ENCODE data around the gene PRRC2A.

The PRRC2A gene

DNA sequence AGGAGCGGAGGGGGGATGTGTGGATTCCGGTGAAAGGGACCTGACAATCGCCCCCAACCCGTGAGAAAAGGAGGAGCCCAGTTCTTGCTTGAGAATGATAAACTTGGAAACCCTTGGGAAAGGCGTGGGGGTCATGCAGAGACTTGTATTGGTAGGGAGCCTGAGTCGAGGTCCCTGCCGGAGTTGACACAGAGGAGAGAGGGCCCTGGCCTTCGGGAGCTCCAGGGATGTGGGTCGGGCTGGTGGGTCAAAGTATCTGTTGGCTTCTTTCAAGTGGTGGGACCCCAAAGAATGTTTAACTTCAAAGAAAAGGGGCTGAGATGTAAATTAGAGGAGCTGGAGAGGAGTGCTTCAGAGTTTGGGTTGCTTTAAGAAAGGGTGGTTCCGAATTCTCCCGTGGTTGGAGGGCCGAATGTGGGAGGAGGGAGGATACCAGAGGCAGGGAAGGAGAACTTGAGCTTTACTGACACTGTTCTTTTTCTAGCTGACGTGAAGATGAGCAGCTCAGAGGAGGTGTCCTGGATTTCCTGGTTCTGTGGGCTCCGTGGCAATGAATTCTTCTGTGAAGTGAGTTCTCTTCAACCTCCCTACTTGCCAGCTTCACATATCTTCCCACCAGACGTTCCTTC is 45.9 kb downstream of the PRRC2A start:
- DNase-seq (ENCODE audit: low read depth), result no peak

DNA sequence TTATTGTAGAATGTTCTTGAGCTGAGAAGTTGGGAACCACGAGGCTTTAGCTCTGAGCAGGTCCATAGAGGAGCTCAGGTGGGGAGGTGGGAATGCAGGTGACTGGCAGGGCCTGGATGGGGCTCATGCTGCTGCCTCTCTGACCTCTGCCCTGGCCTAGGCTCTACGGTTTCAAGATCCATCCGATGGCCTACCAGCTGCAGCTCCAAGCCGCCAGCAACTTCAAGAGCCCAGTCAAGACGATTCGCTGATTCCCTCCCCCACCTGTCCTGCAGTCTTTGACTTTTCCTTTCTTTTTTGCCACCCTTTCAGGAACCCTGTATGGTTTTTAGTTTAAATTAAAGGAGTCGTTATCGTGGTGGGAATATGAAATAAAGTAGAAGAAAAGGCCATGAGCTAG is 49.2 kb downstream of the PRRC2A start, which contains the start of gene LY6G5B:
Gene LY6G5B (plus strand): TSS at position 301 of the 400 bp plus-strand sequence. CDS start 975 bp downstream, outside the sequence.
- DNase-seq (ENCODE audit: low read depth), result no peak

DNA sequence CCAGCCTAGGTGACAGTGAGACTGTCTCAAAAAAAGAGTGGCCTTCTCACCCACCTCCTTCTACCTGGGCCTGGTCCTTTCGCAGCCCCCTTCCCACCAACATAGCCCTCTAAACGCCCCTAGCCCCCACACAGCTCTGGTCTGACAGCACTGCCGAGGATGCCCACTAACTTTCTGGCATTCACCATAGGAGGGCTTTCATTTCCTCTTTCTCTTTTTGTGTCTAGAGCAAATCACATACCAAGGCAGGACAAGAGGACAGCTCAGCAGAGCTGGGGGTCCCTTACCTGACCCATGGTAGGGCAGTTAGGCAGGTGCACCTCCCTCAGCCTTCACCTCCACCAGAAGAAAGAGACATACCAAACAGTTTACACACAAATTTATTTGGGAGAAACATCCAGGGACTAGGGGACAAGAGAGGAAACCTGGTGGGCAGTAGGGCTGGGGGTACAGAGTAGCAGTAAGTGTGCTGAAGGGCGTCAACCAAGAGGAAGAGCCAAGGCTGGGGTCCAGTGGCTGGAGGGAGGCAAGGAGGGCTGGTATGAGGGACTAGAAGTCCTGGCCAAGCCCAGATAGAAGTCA is 55.9 kb downstream of the PRRC2A start:
- DNase-seq (ENCODE audit: low read depth), result no peak

DNA sequence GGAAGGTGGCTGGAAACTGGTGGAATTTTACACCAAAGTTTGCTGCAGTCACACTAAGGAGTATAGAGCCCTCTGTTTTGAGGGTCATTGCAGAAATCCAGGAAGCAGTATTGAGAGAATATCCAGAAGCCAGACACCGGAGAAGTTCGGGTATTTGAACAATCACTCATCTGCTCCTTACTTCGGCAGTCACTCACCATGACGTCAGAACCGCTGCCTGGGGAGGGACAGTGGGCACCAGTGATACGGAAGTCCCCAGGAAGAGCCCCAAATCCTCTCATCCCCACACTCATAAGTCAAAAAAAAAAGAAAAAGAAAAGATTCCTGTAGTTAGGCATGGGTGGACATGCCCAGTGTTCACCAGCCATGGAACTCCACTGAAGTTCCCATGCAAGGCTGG is 56.4 kb downstream of the PRRC2A start:
- DNase-seq (ENCODE audit: low read depth), result no peak

DNA sequence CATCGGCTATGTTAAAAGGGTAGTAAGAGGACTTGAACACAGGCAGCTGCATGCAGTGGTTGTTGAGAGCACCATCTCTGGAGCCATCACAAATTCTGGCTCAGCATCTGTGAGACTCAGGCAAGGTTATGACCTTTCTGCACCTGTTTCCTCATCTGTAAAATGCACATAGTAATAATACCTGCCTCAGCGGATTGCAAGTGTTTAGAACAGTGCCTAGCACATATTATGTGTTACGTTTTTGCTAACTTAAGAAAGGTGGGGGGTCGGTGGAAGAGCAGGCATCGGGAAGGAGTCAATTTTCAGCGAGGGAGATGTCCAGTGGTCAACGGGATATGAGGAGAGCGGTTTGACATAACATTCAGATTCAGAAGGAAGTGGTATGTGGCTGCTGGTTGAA is 57.4 kb downstream of the PRRC2A start:
- DNase-seq (ENCODE audit: low read depth), result no peak

DNA sequence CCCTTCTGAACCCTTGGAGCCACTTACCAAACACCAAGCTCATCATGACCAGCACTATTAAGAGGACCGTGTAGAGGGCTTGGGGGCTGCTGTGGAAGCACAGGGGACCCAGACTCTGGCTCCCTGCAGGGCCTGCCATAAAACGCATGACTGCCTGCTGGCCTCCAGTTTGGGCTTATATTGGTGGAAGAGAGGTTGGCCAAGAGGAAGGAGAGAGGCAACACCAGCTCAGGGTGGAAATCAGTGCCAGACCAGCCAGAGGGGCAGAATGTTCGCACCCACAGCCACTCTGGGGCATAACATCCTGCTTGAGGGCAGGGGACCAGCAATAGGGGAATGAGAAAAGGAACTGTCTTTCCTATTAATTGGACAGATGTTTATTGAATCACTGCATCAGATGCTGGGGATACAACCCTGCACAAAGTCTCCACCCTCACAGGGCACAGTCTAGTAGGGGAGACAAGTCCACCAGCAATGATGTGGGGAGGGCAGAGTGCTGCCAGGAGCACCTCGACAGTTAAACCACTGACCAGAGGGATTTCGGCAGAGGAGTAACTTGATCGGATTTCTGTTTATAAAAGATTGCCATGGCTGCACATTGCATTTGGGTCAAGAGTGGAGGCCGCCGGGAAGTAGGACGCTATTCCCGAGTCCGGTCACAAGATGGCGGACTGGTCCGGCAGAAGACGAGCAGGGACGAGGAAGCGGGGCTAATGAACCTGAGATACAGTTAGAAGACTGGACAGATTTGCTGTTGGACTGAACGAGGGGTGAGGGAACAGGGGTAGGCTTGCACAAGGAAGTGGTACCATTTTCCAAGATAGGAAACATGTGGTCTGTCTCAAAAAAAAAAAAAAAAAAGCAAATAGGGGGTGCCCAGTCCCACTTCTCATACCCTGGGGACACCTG is 60.0 kb downstream of the PRRC2A start, which contains the start of gene LY6G5C:
Gene LY6G5C (minus strand): TSS at position 842 of the 909 bp plus-strand sequence. CDS start 694 bp downstream, at position 148.
- peak; percentile 95 for DNase-seq (ENCODE audit: low read depth)

DNA sequence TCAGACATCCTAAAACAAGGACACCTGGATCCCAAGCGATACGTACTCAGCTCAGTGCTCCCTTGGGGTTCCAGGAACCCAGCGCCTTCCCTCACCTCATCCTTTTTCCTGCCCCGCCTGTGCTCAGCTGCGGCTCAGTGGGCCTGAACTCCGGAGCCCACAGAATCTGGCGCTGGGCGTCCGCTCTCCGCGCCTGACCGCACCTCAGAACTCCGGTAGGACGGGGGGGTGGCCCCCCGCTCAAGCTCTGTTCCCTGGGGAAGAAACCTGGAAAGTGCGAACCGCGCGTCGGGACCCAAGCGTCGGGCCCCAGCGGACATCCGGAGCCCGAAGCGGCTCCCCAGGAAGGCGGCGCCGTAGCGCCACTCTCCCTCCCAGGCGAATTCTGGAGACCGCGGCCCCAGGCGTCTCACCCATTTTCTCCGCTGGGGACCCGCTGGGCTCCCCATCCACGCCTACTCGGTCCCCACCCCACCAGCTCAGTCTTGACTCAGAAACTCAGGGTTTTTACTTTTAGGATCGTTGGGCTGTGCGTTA is 60.7 kb downstream of the PRRC2A start:
- DNase-seq (ENCODE audit: low read depth), result no peak

DNA sequence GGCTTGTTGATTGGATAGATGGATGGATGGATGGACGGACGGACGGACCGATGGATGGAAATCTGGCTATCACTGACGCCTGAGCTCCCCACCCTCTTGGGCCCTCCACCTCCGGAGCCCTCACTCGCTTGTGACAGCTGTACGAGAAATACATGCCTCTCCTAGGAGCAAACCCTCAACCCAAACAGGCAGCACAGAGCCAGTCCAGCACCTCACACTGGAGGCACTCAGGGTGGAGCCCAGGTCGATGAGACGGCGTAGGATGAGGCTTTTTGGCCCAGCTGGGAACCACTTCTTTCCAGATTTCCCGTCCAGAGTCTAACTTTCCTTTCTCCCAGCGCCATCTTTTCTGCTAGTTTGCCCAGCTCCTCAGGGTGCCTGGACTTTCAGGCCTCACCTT is 63.1 kb downstream of the PRRC2A start:
- no peak for DNase-seq (ENCODE audit: low read depth)

DNA sequence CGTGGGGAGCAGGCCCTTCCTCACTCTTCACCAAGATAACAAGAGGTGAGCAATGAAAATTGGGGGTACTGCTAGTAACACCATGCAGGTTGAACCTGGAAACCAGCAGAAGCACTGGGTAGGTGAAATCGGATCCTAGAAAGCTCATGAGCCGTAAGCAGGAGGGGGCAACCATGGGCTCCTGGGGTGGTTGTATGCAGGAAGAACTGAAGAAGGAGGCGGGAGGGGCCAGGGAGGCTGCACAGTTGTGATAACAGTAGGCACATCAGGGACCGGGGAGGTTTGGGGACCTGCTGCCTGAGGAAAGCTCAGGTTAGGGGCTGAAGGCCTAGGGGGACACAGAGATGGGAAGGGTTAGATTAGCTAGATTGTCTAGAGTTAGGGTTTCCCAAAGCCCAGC is 66.0 kb downstream of the PRRC2A start:
- DNase-seq (ENCODE audit: low read depth), result no peak

DNA sequence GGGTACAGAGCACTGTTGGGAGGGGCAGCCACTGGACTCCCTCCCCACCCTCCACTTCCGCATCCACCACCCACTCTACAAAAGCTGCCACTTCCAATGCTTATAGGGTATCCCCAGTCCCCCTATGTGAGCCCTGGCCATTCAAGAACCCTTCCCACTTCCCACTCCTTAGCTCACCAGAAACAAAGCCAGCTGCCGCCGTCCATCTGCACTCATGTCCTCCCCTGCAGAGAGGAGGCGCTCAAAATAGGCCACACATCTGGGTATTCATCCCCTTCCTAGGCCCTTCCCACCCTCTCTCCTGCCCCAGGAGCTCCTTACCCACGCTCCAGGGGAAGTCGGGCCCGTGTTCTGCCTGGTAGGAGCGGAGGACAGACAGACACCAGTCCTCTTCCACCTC is 66.8 kb downstream of the PRRC2A start:
- DNase-seq (ENCODE audit: low read depth), result no peak

All from fibroblast of the conjunctiva (primary cell).